HEK293 (cell line): ENCODE results near the gene DNMT1.

Experiments used
- CTCF ChIA-PET: fragments of 350-600 bp; formaldehyde crosslinking; extraction: SDS; loops from one replicate; lab custom pipeline; 2021; ENCODE audit warnings: antibody characterized with exemption; lab: Yijun Ruan, JAX
- POLR2A ChIA-PET: fragments of 300-600 bp; formaldehyde crosslinking; extraction: SDS; loops from one replicate; lab custom pipeline; 2020; ENCODE audit warnings: antibody characterized with exemption, inconsistent platforms; lab: Yijun Ruan, JAX
- H3K27ac ChIP-seq: fragments of 200-500 bp; sonication (Bioruptor generic); 2 replicates; pipeline ENCODE4 v1.5.1; 2014; ENCODE audit warnings: low read depth, low read length, control low read depth, inconsistent platforms; ENCODE audit errors: extremely low read depth
- H3K36me3 ChIP-seq, 2 experiments: fragments of 200-500 bp in 1 of 2; sonication (Bioruptor generic) in 1 of 2; 1 replicate in 1 of 2; 2 replicates in 1 of 2; pipeline ENCODE4 v1.5.1; 2014 to 2017; ENCODE audit warnings: inconsistent platforms in 2 of 2, low read length in 2 of 2; ENCODE audit not compliant: control insufficient read depth in 2 of 2, insufficient read depth in 1 of 2
- H3K4me1 ChIP-seq: fragments of 200-500 bp; sonication (Bioruptor generic); 2 replicates; pipeline ENCODE4 v1.5.1; 2014; ENCODE audit warnings: mild to moderate bottlenecking, low read length, inconsistent platforms; ENCODE audit not compliant: control insufficient read depth, insufficient read depth
- H3K4me3 ChIP-seq: 2 replicates; pipeline ENCODE4 v1.5.1; 2011; ENCODE audit warnings: low read depth, mild to moderate bottlenecking, control low read depth, low read length, moderate library complexity
- H3K9me3 ChIP-seq: fragments of 200-500 bp; sonication (Bioruptor generic); 2 replicates; pipeline ENCODE4 v1.5.1; 2014; ENCODE audit warnings: low read depth, low read length, inconsistent platforms; ENCODE audit not compliant: control insufficient read depth, insufficient read depth
- INSM2 ChIP-seq: fragments of 450-650 bp; formaldehyde crosslinking; IDR thresholded peaks from 2 replicates; pipeline ENCODE4 v1.5.1; 2016; ENCODE audit warnings: missing biosample characterization, missing genetic modification characterization
- KLF8 ChIP-seq: fragments of 450-650 bp; formaldehyde crosslinking; IDR thresholded peaks from 2 replicates; pipeline ENCODE4 v1.5.1; 2016; ENCODE audit warnings: missing biosample characterization, missing genetic modification characterization
- MYNN ChIP-seq: fragments of 450-650 bp; formaldehyde crosslinking; IDR thresholded peaks from 2 replicates; pipeline ENCODE4 v1.5.1; 2016; ENCODE audit warnings: missing biosample characterization, missing genetic modification characterization, borderline replicate concordance
- SALL2 ChIP-seq: fragments of 450-650 bp; formaldehyde crosslinking; IDR thresholded peaks from 2 replicates; pipeline ENCODE4 v1.5.0; 2017; ENCODE audit warnings: missing biosample characterization, mild to moderate bottlenecking, missing genetic modification characterization, borderline replicate concordance
- SP2 ChIP-seq: fragments of 450-650 bp; formaldehyde crosslinking; IDR thresholded peaks from 2 replicates; pipeline ENCODE4 v1.5.1; 2016; ENCODE audit warnings: missing biosample characterization, missing genetic modification characterization
- SP7 ChIP-seq: fragments of 450-650 bp; formaldehyde crosslinking; IDR thresholded peaks from 2 replicates; pipeline ENCODE4 v1.5.1; 2016; ENCODE audit warnings: missing biosample characterization, missing genetic modification characterization
- ZIC2 ChIP-seq: fragments of 450-650 bp; formaldehyde crosslinking; IDR thresholded peaks from 2 replicates; pipeline ENCODE4 v1.5.1; 2016; ENCODE audit warnings: missing biosample characterization, missing genetic modification characterization
- ZNF132 ChIP-seq: fragments of 450-650 bp; formaldehyde crosslinking; IDR thresholded peaks from 2 replicates; pipeline ENCODE4 v1.5.1; 2017; ENCODE audit warnings: missing biosample characterization, missing genetic modification characterization, borderline replicate concordance
- ZNF157 ChIP-seq: fragments of 450-650 bp; formaldehyde crosslinking; IDR thresholded peaks from 2 replicates; pipeline ENCODE4 v1.5.1; 2016; ENCODE audit warnings: missing biosample characterization, missing genetic modification characterization
- ZNF202 ChIP-seq: fragments of 450-650 bp; formaldehyde crosslinking; IDR thresholded peaks from 2 replicates; pipeline ENCODE4 v1.5.1; 2016; ENCODE audit warnings: missing biosample characterization, missing genetic modification characterization, borderline replicate concordance
- ZNF214 ChIP-seq: fragments of 450-650 bp; formaldehyde crosslinking; IDR thresholded peaks from 2 replicates; pipeline ENCODE4 v1.5.1; 2017; ENCODE audit warnings: missing biosample characterization, mild to moderate bottlenecking, missing genetic modification characterization, borderline replicate concordance
- ZNF23 ChIP-seq: fragments of 450-650 bp; formaldehyde crosslinking; IDR thresholded peaks from 2 replicates; pipeline ENCODE4 v1.5.1; 2016; ENCODE audit warnings: missing biosample characterization, missing genetic modification characterization, borderline replicate concordance
- ZNF366 ChIP-seq: fragments of 450-650 bp; formaldehyde crosslinking; conservative IDR thresholded peaks from 2 replicates; pipeline ENCODE4 v1.5.1; 2016; ENCODE audit warnings: missing biosample characterization, missing genetic modification characterization
- ZNF514 ChIP-seq: fragments of 450-650 bp; formaldehyde crosslinking; IDR thresholded peaks from 2 replicates; pipeline ENCODE4 v1.5.1; 2016; ENCODE audit warnings: missing biosample characterization, missing genetic modification characterization
- ZNF544 ChIP-seq: fragments of 450-650 bp; formaldehyde crosslinking; IDR thresholded peaks from 2 replicates; pipeline ENCODE4 v1.5.0; 2017; ENCODE audit warnings: missing biosample characterization, missing genetic modification characterization
- ZNF626 ChIP-seq: fragments of 450-650 bp; sonication (Bioruptor Pico); formaldehyde crosslinking; IDR thresholded peaks from 2 replicates; pipeline ENCODE4 v1.5.1; 2018; ENCODE audit warnings: missing biosample characterization, missing genetic modification characterization, inconsistent platforms
- ZNF639 ChIP-seq: fragments of 450-650 bp; formaldehyde crosslinking; IDR thresholded peaks from 2 replicates; pipeline ENCODE4 v1.5.1; 2016; ENCODE audit warnings: missing biosample characterization, missing genetic modification characterization
- TF ChIP-seq, protein P1 (sequence below): fragments of 450-650 bp; formaldehyde crosslinking; IDR thresholded peaks from 2 replicates; pipeline ENCODE4 v1.5.1; 2017; ENCODE audit warnings: missing biosample characterization, missing genetic modification characterization
- TF ChIP-seq, protein P2 (sequence below): fragments of 450-650 bp; formaldehyde crosslinking; IDR thresholded peaks from 2 replicates; pipeline ENCODE4 v1.5.1; 2016; ENCODE audit warnings: missing biosample characterization, missing genetic modification characterization
- TF ChIP-seq, protein P3 (sequence below): fragments of 450-650 bp; formaldehyde crosslinking; IDR thresholded peaks from 2 replicates; pipeline ENCODE4 v1.5.1; 2016; ENCODE audit warnings: missing biosample characterization, missing genetic modification characterization

Gene DNMT1

DNA sequence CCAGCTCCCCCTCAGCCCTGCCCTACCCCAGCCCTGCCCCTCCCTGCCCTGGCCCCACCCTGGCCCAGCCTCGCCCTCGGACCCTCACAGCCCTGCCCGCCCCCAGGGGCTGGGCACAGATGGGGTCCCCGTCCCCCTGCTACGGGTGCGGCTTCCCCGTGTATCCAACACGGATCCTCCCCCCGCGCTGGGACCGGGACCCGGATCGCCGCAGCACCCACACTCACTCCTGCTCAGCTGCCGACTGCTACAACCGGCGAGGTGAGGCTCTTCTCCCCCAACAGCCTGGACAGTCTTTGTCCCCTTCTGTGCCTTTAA, 103.4 kb downstream of the DNMT1 start:
- Histone ChIP-seq H3K4me3 (no peak overlapping the region), H3K9me3 (no peaks in the 10 kb centered on the region), H3K27ac (no peak overlapping the region), H3K36me3 (no peaks in the 10 kb centered on the region), H3K4me1 (no peaks in the 10 kb centered on the region)
- POLR2A ChIA-PET: interaction anchor here (0.6 kb wide), 1 partner anchor 147 kb away, joined by 3 read pairs; no protein-coding TSS in a partner anchor
- CTCF ChIA-PET: interaction anchor here (0.6 kb wide), 1 partner anchor 61 kb away, joined by 3 read pairs; no protein-coding TSS in a partner anchor
- TF ChIP-seq INSM2 (tag by site-specific recombination) (no peak), ZNF544 (no peak), ZNF132 (tag by site-specific recombination) (no peak), ZNF157 (tag by site-specific recombination) (no peak), ZNF626 (tag by site-specific recombination) (no peak), SALL2 (tag by site-specific recombination) (no peak), ZNF202 (tag by site-specific recombination) (no peak), ZNF366 (tag by site-specific recombination) (no peak), SP2 (tag by site-specific recombination) (no peak), ZIC2 (no peak), ZNF214 (tag by site-specific recombination) (no peak), SP7 (tag by site-specific recombination) (no peak), ZNF514 (tag by site-specific recombination) (no peak), MYNN (tag by site-specific recombination) (no peak), ZNF23 (tag by site-specific recombination) (no peak), KLF8 (tag by site-specific recombination) (no peak), ZNF639 (tag by site-specific recombination) (no peak)
- TF ChIP-seq, protein P1, sequence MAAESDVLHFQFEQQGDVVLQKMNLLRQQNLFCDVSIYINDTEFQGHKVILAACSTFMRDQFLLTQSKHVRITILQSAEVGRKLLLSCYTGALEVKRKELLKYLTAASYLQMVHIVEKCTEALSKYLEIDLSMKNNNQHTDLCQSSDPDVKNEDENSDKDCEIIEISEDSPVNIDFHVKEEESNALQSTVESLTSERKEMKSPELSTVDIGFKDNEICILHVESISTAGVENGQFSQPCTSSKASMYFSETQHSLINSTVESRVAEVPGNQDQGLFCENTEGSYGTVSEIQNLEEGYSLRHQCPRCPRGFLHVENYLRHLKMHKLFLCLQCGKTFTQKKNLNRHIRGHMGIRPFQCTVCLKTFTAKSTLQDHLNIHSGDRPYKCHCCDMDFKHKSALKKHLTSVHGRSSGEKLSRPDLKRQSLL (tag by site-specific recombination): no peak
- TF ChIP-seq, protein P2, sequence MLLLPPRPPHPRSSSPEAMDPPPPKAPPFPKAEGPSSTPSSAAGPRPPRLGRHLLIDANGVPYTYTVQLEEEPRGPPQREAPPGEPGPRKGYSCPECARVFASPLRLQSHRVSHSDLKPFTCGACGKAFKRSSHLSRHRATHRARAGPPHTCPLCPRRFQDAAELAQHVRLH: no peak
- TF ChIP-seq, protein P3, sequence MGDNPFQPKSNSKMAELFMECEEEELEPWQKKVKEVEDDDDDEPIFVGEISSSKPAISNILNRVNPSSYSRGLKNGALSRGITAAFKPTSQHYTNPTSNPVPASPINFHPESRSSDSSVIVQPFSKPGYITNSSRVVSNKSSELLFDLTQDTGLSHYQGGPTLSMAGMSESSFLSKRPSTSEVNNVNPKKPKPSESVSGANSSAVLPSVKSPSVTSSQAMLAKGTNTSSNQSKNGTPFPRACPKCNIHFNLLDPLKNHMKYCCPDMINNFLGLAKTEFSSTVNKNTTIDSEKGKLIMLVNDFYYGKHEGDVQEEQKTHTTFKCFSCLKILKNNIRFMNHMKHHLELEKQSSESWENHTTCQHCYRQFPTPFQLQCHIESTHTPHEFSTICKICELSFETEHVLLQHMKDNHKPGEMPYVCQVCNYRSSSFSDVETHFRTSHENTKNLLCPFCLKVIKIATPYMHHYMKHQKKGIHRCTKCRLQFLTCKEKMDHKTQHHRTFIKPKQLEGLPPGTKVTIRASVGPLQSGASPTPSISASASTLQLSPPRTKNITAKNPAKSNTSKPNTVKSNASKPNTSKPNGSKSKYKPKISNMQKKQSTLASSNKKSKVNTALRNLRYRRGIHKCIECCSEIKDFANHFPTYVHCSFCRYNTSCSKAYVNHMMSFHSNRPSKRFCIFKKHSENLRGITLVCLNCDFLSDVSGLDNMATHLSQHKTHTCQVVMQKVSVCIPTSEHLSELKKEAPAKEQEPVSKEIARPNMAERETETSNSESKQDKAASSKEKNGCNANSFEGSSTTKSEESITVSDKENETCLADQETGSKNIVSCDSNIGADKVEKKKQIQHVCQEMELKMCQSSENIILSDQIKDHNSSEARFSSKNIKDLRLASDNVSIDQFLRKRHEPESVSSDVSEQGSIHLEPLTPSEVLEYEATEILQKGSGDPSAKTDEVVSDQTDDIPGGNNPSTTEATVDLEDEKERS (tag by site-specific recombination): no peak
